Kidney (tissue), 14 donors: Measurements from ENCODE around the gene TAOK3. TPM values are rescaled to one million over a fixed set of nuclear protein-coding genes. Genes with fewer than 3 reads are reported as not detected.
"Not testable (repeated sequence)": the region's sequence is repeated elsewhere in the genome, so short reads cannot be mapped to it uniquely, and the experiment has no call there.

Experiments
- DNase-seq, 5 donors: peaks; one replicate each; pipeline ENCODE4 v3.0.0-alpha.2; 2013 to 2020
- FAIRE-seq: peaks from 2 replicates; lab custom pipeline; 2012; peaks lifted over from hg19 to GRCh38; lab: Jason Lieb, UNC
- H3K27ac ChIP-seq, 2 donors: one replicate each; pipeline ENCODE4 v1.7.0; 2013; ENCODE audit warnings: low read depth in 2 of 2, low read length in 2 of 2, inconsistent platforms in 1 of 2
- H3K27me3 ChIP-seq: one replicate; pipeline ENCODE4 v1.7.1; 2013; ENCODE audit warnings: low read length, inconsistent platforms; ENCODE audit not compliant: control insufficient read depth, insufficient read depth
- H3K36me3 ChIP-seq, 3 donors: one replicate each; pipeline versions ENCODE4 v1.7.0 to v1.7.1; 2013; ENCODE audit warnings: low read length in 3 of 3, control low read depth in 1 of 3, inconsistent platforms in 1 of 3; ENCODE audit not compliant: insufficient read depth in 3 of 3, control insufficient read depth in 2 of 3
- H3K4me1 ChIP-seq, 3 donors: one replicate each; pipeline versions ENCODE4 v1.7.0 to v1.7.1; 2013; ENCODE audit warnings: low read length in 3 of 3, inconsistent platforms in 1 of 3, low read depth in 1 of 3; ENCODE audit not compliant: control insufficient read depth in 2 of 3, insufficient read depth in 2 of 3
- H3K4me3 ChIP-seq, 3 donors: one replicate each; pipeline versions ENCODE4 v1.7.0 to v1.8.1; 2013; ENCODE audit warnings: low read length in 3 of 3, control low read depth in 1 of 3, inconsistent platforms in 1 of 3
- H3K9ac ChIP-seq, 3 donors: one replicate each; pipeline versions ENCODE4 v1.7.0 to v1.7.1; 2013; ENCODE audit warnings: low read length in 3 of 3, control low read depth in 1 of 3, inconsistent platforms in 1 of 3
- H3K9me3 ChIP-seq, 3 donors: one replicate each; pipeline versions ENCODE4 v1.7.0 to v1.7.1; 2013; ENCODE audit warnings: low read length in 3 of 3, control low read depth in 1 of 3, inconsistent platforms in 1 of 3; ENCODE audit not compliant: control insufficient read depth in 2 of 3, insufficient read depth in 1 of 3
- intact Hi-C: fragments of 100-400 bp; cut with DNase I; formaldehyde crosslinking; loops from one replicate; pipeline ENCODE4 v1.11.1; 2022
- polyA plus RNA-seq: library from polyadenylated mRNA; stranded (reverse); fragments of 350-450 nt; fragmentation: Illumina TruSeq; extraction: RNeasy Lipid Tissue Mini Kit (QIAGEN cat#74804); gene quantifications from one replicate; pipeline ENCODE4 v1.2.3, GENCODE V29; 2014; ENCODE audit warnings: low read depth, low replicate concordance; ENCODE audit not compliant: insufficient read depth
- total RNA-seq: library from RNA; stranded (reverse); fragmentation: NEBNext Ultra II Directional; extraction: Animal tissue kit (Norgen Biotek cat#: 25700); gene quantifications from one replicate; pipeline ENCODE4 v1.2.1, GENCODE V29; 2021
- TF ChIP-seq, protein P1 (sequence below): IDR thresholded peaks from 3 replicates; pipeline ENCODE4 v1.5.1; 2012; ENCODE audit warnings: mild to moderate bottlenecking, moderate library complexity, borderline replicate concordance; ENCODE audit not compliant: insufficient read depth; ENCODE audit errors: extremely low read depth
- donor health status: control.
- donor health status: control.
- donor health status: control.
- donor health status: control.
- donor health status: control.
- donor health status: DM: yes; HTN: yes; CAD: no.
- donor health status: Normal renal cell carcinoma (clear cell type).

Gene TAOK3
- total and polyA plus RNA-seq, 2 donors from 2014 or later: 14.0 to 36.1 TPM

GRCh38 chr12:118290130-118290529, 82.6 kb downstream of the TAOK3 start:
- TF ChIP-seq, protein P1, sequence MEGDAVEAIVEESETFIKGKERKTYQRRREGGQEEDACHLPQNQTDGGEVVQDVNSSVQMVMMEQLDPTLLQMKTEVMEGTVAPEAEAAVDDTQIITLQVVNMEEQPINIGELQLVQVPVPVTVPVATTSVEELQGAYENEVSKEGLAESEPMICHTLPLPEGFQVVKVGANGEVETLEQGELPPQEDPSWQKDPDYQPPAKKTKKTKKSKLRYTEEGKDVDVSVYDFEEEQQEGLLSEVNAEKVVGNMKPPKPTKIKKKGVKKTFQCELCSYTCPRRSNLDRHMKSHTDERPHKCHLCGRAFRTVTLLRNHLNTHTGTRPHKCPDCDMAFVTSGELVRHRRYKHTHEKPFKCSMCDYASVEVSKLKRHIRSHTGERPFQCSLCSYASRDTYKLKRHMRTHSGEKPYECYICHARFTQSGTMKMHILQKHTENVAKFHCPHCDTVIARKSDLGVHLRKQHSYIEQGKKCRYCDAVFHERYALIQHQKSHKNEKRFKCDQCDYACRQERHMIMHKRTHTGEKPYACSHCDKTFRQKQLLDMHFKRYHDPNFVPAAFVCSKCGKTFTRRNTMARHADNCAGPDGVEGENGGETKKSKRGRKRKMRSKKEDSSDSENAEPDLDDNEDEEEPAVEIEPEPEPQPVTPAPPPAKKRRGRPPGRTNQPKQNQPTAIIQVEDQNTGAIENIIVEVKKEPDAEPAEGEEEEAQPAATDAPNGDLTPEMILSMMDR: no peak

DNA sequence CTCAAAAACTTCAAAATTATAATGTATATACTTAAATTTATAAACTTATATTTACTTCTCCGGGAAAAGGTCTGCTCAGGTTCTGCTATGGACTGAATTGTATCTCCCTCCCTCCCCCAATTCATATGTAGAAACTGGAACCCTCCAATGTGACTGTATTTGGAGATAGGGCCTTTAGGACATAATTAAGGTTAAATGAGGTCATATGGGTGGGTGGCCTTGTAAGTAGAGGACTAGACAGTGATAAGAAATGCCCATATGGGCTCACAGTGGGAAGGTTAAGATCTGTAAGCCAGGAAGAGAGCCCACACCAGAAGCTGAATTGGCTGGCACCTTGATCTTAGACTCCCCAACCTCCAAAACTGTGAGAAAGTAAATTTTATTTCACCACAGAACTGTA, 84.5 kb downstream of the TAOK3 start:
- TF ChIP-seq, protein P1: no peak
- Histone ChIP-seq H3K4me1 (no peaks in the 10 kb centered on the region), H3K9ac (no peak overlapping the region), H3K27ac (no peak overlapping the region), H3K27me3 (no peaks in the 10 kb centered on the region), H3K4me3 (no peak overlapping the region), H3K36me3 (no peaks in the 10 kb centered on the region), H3K9me3 (no peaks in the 10 kb centered on the region)
- DNase-seq (no peak), FAIRE-seq (no peak)
- intact Hi-C loops: no loop called here

More at GRCh38 chr12:118290130-118290529, 82.6 kb downstream of the TAOK3 start:
- Histone ChIP-seq H3K9ac (no peak overlapping the region), H3K4me1 (no peaks in the 10 kb centered on the region), H3K4me3 (no peak overlapping the region), H3K36me3 (no peaks in the 10 kb centered on the region), H3K9me3 (no peaks in the 10 kb centered on the region), H3K27me3 (no peaks in the 10 kb centered on the region), H3K27ac (no peak overlapping the region)
- FAIRE-seq (no peak), DNase-seq (no peak)
- intact Hi-C loops: no loop called here

DNA sequence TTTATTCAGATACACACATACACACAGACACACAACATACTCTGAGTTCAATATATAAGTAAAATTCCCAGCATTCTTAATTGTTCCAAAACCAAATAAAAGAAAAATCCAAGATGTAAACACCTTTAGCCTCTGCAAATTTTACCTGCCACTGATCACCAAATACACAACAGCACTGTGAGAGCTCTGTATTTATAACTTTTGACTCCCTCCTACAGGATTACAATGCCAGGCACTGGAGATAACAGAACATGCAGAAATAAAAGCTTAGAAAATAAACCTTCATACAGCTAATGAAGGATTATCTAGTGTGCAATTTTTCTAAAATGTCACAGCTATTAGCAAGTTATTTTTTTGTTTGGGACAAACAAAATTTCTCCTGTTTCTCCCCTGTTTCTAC, 85.0 kb downstream of the TAOK3 start:
- no peaks in the 10 kb centered on the region for H3K36me3 ChIP-seq
- no peaks in the 10 kb centered on the region for H3K9me3 ChIP-seq
- no peaks in the 10 kb centered on the region for H3K27me3 ChIP-seq
- DNase-seq (no peak), FAIRE-seq (no peak)
- H3K4me1 ChIP-seq: no peaks in the 10 kb centered on the region
- no peak overlapping the region for H3K27ac ChIP-seq
- TF ChIP-seq, protein P1: no peak
- H3K4me3 ChIP-seq: no peak overlapping the region
- intact Hi-C loops: no loop called here
- no peak overlapping the region for H3K9ac ChIP-seq

DNA sequence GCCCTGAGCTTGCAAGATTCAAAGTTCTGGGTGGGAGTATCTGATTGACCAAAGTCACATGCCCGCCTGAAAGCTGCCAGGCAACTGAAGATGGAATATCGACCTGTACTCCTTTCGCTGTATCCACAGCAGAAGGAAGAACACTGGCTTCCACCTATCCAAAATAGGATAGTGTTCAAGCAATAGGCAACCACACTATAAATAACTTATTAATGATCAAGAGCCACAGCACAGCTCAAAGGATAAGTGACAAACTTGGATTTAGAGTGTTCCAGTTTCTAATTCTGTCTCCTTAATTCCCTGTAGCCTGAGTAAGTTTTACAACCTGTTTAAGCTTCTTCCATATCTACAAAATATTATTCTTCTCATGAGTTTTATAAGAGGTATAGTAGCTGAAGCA, 89.9 kb downstream of the TAOK3 start:
- no peak overlapping the region for H3K4me3 ChIP-seq
- DNase-seq (no peak), FAIRE-seq (no peak)
- H3K9me3 ChIP-seq: no peaks in the 10 kb centered on the region
- TF ChIP-seq, protein P1: no peak
- intact Hi-C loops: no loop called here
- no peak overlapping the region for H3K27ac ChIP-seq
- no peaks in the 10 kb centered on the region for H3K4me1 ChIP-seq
- H3K36me3 ChIP-seq: no peaks in the 10 kb centered on the region
- no peaks in the 10 kb centered on the region for H3K27me3 ChIP-seq
- no peak overlapping the region for H3K9ac ChIP-seq

DNA sequence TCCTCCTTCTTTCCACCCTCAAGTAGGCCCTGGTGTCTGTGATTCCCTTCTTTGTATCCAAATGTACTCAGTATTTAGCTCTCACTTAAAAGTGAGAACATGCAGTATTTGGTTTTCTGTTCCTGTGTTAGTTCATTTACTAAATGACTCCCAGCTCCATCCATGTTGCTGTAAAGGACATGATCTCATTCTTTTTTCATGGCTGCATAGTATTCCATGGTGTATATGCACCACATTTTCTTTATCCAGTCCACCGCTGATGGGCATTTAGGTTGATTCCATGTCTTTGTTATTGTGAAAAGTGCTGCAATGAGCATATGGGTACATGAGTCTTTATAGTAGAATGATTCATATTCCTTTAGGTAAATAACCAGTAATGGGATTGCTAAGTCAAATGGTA, 94.4 kb downstream of the TAOK3 start:
- DNase-seq, FAIRE-seq, H3K36me3 ChIP-seq, H3K27me3 ChIP-seq, H3K4me1 ChIP-seq, intact Hi-C loops, H3K4me3 ChIP-seq, H3K9ac ChIP-seq, H3K27ac ChIP-seq, H3K9me3 ChIP-seq: not testable (repeated sequence)
